Gastroesophageal sphincter (tissue), 4 donors: ENCODE results near the gene TAF4. TPM values are rescaled to one million over a fixed set of nuclear protein-coding genes. Genes with fewer than 3 reads are reported as not detected.

Experiments
- ATAC-seq: fragments of 150-250 bp; one replicate; pipeline ENCODE4 v1.9.1; 2016; ENCODE audit warnings: mild to moderate bottlenecking, moderate library complexity
- H3K27ac ChIP-seq, 4 donors: fragments of 200-600 bp; sonication (generic) in 3 of 4; 1 replicate in 3 of 4; 2 replicates in 1 of 4; pipeline ENCODE4 v1.5.1; 2016 to 2019
- H3K27me3 ChIP-seq: fragments of 200-600 bp; sonication (generic); one replicate; pipeline ENCODE4 v1.5.1; 2019
- H3K36me3 ChIP-seq, 2 donors: fragments of 200-600 bp; sonication (generic); one replicate each; pipeline ENCODE4 v1.5.1; 2019; ENCODE audit warnings: control low read depth in 1 of 2
- H3K4me1 ChIP-seq, 3 donors: fragments of 200-600 bp; sonication (generic); 1 replicate in 2 of 3; 2 replicates in 1 of 3; pipeline ENCODE4 v1.5.1; 2016 to 2019; ENCODE audit warnings: control low read depth in 2 of 3
- H3K4me3 ChIP-seq, 2 donors: fragments of 200-600 bp; sonication (generic); one replicate each; pipeline ENCODE4 v1.5.1; 2019; ENCODE audit warnings: mild to moderate bottlenecking in 1 of 2, moderate library complexity in 1 of 2
- H3K9me3 ChIP-seq, 3 donors: fragments of 200-600 bp; sonication (generic); one replicate each; pipeline ENCODE4 v1.5.1; 2017 to 2019; ENCODE audit warnings: control low read depth in 2 of 3
- CTCF ChIP-seq, 4 experiments: fragments of 200-600 bp in 2 of 4; fragments of 450-650 bp in 2 of 4; sonication (generic) in 1 of 4; IDR thresholded peaks; one replicate each; pipeline ENCODE4 v1.5.1; 2017 to 2019; ENCODE audit warnings: antibody characterized with exemption in 4 of 4, mild to moderate bottlenecking in 2 of 4, moderate library complexity in 2 of 4
- EP300 ChIP-seq: sonication (generic); formaldehyde crosslinking; IDR thresholded peaks from one replicate; pipeline ENCODE4 v1.6.1; 2017; ENCODE audit warnings: antibody characterized with exemption, mild to moderate bottlenecking
- POLR2A ChIP-seq, 2 donors: fragments of 450-650 bp; IDR thresholded peaks; one replicate each; pipeline ENCODE4 v1.6.1; 2017; ENCODE audit warnings: antibody characterized with exemption in 2 of 2, mild to moderate bottlenecking in 2 of 2, moderate library complexity in 1 of 2
- POLR2AphosphoS5 ChIP-seq: sonication (generic); formaldehyde crosslinking; IDR thresholded peaks from one replicate; pipeline ENCODE4 v1.6.1; 2017; ENCODE audit warnings: antibody characterized with exemption
- WGBS, 2 donors: methylation state at CpG; one replicate each; pipeline ENCODE4 v1.1.5; 2018; ENCODE audit warnings: low coverage in 1 of 2; 5-methylcytosine and 5-hydroxymethylcytosine counted together
- total RNA-seq, 4 donors: library from RNA; depleted of rRNA; stranded (reverse); fragments of >200 nt; gene quantifications; one replicate each; pipeline ENCODE4 v1.1.0, GENCODE V29; 2016

The TAF4 gene
- total RNA-seq, 4 donors from 2014 or later, result 7.6 to 19.9 (median 15.5) TPM

DNA sequence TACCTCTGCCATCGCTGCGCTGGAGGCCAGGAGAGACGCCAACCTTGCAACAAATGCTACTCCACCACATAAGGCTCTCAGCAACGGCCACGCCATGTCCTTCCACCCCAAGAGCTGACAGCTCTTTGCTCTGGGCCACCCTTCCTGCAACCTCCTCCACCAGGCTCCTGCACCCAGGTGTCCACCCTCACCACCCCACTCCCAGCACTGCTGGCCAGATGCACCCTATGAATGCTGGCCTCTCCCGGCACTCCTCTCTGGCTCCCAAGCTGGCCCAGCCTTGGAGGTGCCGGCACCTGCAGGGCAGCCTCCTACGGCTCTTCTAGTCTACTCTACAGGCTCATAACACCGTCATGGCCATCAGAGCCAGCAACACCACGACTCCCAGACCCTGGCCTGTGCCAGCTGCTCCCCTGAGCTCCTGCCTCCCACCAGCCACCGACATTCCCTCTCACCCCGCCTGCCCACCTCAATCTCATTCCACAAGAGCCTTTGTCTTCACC, 11.2 kb downstream of the TAF4 start:
- Histone ChIP-seq H3K4me1 (peaks cover 0 to 33% (median 4%) of the 10 kb centered on the region in 3 donors), H3K9me3 (no peaks in the 10 kb centered on the region), H3K27me3 (no peaks in the 10 kb centered on the region), H3K27ac (no peak overlapping the region), H3K4me3 (no peak overlapping the region), H3K36me3 (peaks cover 0 to 33% of the 10 kb centered on the region in 2 donors)
- TF ChIP-seq POLR2A (IDR thresholded peaks at IDR 0.05), result no peak
- no peak for TF ChIP-seq EP300
- no peak for TF ChIP-seq POLR2AphosphoS5
- no peak for TF ChIP-seq CTCF (IDR thresholded peaks at IDR 0.05)
- no peak for ATAC-seq
- 92 to 95% methylated on average over 2 to 4 of the region's 12 CpGs for WGBS, 2 donors

DNA sequence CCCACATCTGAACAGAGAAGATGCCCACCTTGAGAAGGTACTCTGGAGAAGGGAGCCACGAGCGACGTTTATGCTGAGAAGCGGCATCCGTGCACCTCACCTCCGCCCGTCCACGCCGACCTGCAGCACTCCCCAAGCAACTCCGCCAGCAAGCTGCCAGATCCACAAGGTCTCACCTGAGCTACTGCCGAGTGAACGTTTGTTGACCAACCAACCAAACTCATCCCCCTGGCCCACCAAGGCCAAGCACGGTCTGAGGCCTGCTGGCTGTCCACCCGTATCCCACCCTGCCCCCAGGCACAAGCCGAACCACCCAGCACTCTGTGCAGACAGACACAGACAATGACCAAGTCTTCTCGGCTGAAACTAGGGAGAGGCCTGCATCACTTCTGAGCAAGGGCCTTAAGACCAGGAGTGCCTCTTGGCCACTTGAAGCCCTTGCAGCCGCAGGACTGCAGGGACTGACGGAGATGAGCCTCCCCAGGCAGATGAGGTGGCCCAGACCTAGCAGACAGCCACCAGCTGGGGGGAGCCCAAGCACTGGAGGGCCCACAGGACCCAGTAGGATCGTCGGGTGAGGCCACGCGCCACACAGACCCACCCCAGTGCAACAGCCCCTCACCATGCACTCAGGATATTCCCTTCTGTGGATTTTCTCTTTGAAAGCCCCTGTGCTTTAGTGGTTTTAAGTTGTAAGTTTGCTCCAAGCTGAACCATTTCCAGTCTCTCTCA, 12.1 kb downstream of the TAF4 start:
- WGBS, 2 donors, result 85 to 91% methylated on average over 5 to 7 of the region's 22 CpGs
- TF ChIP-seq CTCF (IDR thresholded peaks at IDR 0.05) (no peak), EP300 (no peak), POLR2AphosphoS5 (no peak)

DNA sequence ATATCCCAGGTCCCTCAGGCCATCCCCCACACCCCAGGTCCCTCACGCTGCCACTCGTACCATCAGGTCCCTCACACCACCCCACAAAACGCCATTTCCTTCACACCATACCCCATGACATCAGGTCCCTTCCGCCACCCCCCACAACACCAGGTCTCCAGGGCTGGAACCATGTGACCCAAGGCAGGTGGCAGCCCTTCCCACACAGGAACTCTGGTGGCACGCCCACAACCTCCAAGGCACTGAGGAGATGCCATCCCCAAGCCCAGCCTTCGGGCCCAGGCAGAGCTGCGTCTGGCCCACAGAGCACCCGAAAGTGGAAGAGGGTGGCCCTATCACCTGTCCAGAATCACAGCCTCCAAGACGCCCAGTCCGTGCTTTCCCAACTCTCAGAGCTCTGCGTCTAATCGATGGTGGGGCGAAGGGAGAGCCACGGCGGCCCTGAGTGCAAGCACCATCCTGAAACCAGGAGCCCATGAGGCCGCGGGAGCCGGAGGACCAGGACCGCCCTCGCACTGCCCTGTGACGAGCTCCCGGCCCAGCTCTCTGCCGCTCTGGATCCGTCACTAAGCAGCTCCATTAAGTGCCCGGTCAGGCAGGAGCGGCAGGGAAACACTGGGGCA, 12.7 kb downstream of the TAF4 start:
- Histone ChIP-seq H3K4me3 (no peak overlapping the region), H3K4me1 (peaks cover 0 to 33% (median 4%) of the 10 kb centered on the region in 3 donors), H3K36me3 (peaks cover 0 to 33% of the 10 kb centered on the region in 2 donors), H3K9me3 (no peaks in the 10 kb centered on the region), H3K27me3 (no peaks in the 10 kb centered on the region), H3K27ac (no peak overlapping the region)
- ATAC-seq, result no peak
- 92 to 100% methylated on average over 2 to 4 of the region's 26 CpGs for WGBS, 2 donors
- no peak for TF ChIP-seq CTCF (IDR thresholded peaks at IDR 0.05)

More for the DNA sequence above, 12.1 kb downstream of the TAF4 start:
- Histone ChIP-seq H3K9me3 (no peaks in the 10 kb centered on the region), H3K4me1 (peaks cover 0 to 33% (median 4%) of the 10 kb centered on the region in 3 donors), H3K27me3 (no peaks in the 10 kb centered on the region), H3K36me3 (peaks cover 0 to 33% of the 10 kb centered on the region in 2 donors), H3K27ac (no peak overlapping the region), H3K4me3 (no peak overlapping the region)
- ATAC-seq, result no peak

- 89 to 93% methylated on average over 3 of the region's 13 CpGs for WGBS, 2 donors
- TF ChIP-seq POLR2A (IDR thresholded peaks at IDR 0.05), result no peak
- no peak for TF ChIP-seq EP300
- TF ChIP-seq CTCF (IDR thresholded peaks at IDR 0.05), result no peak
- TF ChIP-seq POLR2AphosphoS5, result no peak
- H3K4me3 ChIP-seq, result no peak overlapping the region
- H3K27ac ChIP-seq, result no peak overlapping the region
- H3K9me3 ChIP-seq, result no peaks in the 10 kb centered on the region
- no peak for ATAC-seq
- H3K36me3 ChIP-seq, result peaks cover 0 to 33% of the 10 kb centered on the region in 2 donors
- no peaks in the 10 kb centered on the region for H3K27me3 ChIP-seq
- H3K4me1 ChIP-seq, result peaks cover 0 to 33% (median 4%) of the 10 kb centered on the region in 3 donors
Observed at GRCh38 chr20:62052336-62052841, 13.3 kb downstream of the TAF4 start.
